T-helper 2 cell treated with Interferon-gamma antibody and Interleukin-4, amounts not matched to agents 100 ng/mL and 5 ng/mL, for 36 hours (primary cell): Measurements from ENCODE around the gene OSCAR. TPM values are rescaled to one million over a fixed set of nuclear protein-coding genes. Genes with fewer than 3 reads are reported as not detected.
"Not testable (repeated sequence)": the region's sequence is repeated elsewhere in the genome, so short reads cannot be mapped to it uniquely, and the experiment has no call there.

ENCODE experiments used
- intact Hi-C: fragments of 100-400 bp; cut with micrococcal nuclease; formaldehyde crosslinking; loops from one replicate; pipeline ENCODE4 v1.15.1; 2023
- total RNA-seq: library from RNA; stranded (reverse); gene quantifications from 2 replicates; pipeline ENCODE4 v1.2.3, GENCODE V29; 2022

Gene OSCAR
- total RNA-seq, 1 donor from 2014 or later = not detected

DNA sequence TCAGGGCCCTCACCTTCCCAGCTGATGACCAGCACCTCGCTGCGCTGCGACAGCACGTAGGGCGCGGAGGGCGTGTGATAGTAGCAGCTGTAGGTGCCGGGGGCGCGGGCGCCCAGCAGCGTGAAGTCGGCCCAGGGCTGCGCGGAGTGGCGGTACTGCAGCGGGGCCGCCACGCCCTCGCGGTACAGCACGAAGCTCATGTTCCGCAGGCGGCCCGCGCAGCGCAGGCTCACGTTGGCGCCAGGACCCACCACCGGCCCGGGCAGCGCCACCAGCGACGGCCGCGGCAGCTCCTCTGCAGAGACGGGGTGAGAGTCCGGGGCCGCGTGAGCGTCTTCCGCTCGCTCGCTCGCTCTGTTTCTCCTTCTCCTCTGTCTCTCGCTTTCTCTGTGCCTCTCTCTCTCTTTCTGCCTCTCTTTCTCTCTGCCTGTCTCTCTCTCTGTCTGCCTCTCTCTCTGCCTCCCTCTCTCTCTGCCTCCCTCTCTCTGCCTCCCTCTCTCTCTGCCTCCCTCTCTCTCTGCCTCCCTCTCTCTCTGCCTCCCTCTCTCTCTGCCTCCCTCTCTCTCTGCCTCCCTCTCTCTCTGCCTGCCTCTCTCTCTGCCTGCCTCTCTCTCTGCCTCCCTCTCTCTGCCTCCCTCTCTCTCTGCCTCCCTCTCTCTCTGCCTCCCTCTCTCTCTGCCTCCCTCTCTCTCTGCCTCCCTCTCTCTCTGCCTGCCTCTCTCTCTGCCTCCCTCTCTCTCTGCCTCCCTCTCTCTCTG is 4.6 kb downstream of the OSCAR start:
- intact Hi-C loops = not testable (repeated sequence)

DNA sequence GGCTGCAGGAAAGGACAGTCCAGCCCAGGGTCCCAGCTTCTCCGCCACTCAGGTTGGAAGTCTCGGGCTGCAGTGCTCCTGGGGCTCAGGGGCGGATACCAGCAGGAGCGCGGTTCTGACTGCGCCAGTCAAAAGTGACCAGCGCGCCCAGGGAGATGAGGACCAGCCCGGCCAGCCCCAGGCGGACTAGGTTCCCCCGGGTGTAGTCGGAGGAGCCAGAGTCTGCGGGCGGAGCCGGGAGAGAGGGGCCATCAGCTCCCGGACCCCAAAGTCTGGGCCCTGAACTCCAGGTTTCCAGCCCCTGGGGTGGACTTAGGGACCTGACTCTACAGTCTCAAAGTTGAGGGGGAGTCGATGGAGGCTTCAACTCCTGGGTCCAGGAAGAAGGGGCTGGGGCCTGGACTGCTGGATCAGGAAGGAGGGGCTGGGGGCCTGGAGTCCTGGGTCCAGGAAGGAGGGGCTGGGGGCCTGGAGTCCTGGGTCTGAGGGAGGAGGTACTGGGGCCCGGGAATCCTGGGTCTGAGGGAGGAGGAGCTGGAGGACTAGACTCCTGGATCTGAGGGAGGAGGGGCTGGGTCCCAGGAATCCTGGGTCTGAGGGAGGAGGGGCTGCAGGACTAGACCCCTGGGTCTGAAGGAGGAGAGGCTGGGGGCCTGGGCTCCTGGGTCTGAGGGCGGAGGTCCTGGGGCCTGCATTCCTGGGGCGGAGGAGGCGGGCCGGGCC is 5.3 kb downstream of the OSCAR start:
- intact Hi-C loops = no loop called here

DNA sequence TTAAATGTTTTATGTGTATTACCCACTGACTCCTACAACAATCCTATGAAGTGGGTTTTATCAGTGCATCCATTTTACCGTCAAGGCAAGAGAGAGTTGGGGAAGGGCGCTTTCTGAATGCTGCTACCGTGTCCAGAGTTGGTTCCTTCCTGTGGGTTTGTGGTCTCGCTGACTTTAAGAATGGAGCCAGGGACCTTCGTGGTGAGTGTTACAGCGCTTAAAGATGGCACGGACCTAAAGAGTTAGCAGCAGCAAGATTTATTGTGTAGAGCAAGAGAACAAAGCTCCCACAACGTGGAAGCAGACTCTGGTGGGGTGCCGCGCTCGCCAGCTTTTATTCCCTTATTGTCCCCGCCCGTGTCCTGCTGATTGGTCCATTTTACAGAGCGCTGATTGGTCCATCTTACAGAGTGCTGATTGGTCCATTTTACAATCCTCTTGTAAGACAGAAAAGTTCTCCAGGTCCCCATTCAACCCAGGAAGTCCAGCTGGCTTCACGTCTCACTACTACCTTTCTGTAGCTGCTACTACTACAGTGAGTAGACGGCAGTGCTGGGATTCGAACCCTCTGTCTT is 6.1 kb downstream of the OSCAR start:
- intact Hi-C loops = no loop called here

DNA sequence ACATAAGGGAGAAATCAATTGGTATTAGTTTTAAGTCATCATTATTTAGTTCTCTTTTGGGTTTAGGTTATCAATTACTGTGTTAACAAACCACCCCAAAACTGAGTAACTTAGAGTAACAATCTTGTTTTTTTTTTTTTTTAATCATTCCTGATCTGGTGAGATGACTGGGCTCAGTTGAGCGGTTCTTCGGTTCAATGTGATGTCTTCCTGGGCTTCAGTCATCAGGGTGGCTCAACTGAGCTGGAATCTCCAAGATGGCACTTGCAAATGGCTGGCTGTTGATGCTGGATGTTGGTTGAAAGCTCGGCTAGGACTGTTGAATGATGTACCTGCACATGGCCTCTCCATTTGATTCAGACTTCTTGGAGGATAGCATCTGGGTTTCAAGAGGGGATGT is 16.2 kb downstream of the OSCAR start:
- intact Hi-C loops = no loop called here

DNA sequence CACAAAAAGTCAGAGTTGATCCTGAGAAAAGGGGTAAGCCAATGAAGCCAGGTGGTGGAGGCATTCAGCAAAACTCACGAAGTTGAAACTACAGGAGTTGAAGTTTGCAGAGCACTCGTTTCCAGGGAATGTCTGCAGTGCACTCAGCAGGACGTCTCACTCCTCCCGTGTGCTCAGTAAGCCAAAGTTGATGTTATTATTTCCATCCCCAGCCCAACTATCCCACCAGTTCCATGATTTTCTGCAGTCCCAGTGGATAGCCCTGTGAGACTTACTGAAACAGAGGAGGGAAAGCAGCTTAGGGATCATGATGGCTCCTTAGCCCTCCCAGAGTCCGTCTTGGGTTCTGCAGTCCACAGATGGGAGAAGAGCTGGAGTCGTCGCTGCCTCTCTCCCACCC is 19.6 kb downstream of the OSCAR start, which contains the start of gene TARM1:
TARM1 (minus strand) TSS at position 334 of the 400 bp plus-strand sequence; CDS start at position 309, 25 bp downstream.
- intact Hi-C loops = no loop called here

DNA sequence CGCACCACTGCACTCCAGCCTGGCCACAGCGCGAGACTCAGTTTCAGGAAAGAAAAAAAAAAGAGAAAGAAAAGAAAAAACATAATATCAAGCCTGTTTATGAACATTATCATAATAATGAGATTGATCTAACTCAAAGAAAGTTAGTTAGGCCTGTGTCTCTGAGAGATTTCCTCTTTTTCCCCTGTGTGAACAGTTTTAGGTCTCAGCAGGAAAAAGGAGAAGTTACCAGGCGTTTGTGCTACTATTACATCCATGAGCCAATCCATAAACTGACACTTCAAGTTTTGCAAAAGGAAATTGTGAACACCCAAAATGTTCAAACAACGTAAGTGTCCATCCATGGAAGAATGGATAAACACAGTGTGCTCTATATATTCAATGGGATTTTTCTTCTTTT is 23.3 kb downstream of the OSCAR start:
- intact Hi-C loops = no loop called here

DNA sequence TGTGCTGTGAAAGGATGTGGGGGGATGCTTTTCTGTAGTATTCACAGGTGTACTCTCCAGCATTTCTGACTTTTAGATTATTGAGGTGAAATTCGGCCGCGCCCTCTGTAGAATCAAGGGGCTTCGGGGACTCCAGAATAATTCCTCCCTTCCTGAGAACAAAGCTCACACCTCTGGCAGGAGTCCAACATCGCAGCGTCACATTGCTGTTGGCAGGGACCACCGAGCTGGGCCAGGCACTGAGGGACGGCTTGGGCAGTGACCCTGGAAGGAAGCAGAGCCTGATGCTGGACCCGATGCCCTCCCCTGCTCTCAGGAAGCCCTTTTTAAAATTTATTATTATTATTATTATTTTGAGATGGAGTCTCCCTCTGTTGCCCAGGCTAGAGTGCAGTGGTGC is 25.8 kb downstream of the OSCAR start:
- intact Hi-C loops = no loop called here

DNA sequence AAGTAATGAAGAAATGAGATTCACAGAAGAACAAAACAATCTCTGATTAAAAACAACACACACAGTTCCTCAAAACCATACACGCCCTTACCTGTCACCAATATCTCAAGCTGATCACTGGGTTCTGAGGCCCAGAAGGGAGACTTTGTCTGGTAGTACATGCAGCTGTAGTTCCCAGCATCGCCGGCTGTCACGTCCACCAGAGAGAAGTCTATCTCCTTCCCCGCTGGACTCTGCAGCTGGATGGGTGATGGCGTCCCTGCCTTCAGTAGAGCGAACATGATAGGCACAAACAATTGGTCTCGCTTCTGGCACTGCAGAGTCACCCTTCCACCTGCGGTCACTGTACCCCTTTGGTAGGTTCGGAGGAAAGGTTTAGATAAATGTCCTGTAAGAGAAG is 26.8 kb downstream of the OSCAR start:
- intact Hi-C loops = no loop called here

DNA sequence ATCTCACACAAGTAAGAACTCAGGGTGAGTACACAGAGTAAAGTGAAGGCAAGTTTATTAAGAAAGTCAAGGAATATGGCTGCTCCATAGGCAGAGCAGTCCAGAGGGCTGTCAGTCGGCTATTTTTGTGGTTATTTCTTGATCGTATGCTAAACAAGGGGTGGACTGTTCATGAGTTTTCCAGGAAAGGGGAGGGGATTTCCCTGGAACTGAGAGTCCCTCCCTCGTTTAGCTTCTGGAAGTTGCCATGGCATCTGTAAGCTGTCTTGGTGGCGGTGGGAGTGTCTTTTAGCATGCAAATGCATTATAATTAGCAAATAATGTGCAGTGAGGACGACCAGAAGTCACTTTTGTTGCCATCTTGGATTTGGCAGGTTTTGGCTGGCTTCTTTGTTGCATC is 31.1 kb downstream of the OSCAR start:
- intact Hi-C loops = no loop called here

DNA sequence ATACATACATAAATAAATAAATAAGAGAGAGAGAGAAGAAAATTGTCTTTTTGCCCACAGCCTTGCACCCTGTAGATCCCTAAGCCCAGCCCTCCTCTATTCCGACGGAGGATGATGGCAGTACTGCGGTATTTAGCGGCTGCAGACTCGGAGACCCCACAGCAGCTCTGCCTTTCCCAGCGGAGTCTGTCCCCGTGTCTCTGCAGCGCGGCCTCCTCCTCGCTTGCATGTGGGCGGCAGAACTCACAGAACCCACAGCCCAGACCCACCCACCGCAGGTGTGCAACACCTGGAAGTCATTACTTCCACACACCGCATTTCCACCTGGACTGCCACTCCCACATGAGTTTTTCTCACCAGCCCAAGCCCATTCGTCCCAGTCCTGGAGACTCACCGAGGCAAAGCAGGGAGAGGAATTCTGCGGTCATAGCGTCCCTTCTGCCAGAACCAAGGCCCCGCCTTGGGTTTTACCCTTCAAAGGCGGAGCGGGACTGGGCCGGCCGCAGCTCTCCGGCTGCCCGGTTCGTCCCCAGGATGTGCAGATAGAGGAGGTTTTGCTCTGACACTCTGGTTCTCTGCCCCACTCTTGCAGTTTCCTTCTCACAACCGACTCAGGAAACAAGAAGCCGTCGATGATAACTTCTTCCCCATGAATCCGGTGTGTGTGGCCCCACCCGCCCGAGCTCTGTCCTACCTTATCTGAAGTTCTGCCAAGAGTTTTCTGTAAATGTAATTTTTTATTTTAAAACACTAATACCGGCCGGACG is 37.1 kb downstream of the OSCAR start, which contains the start of gene VSTM1:
VSTM1 (minus strand) TSS at position 548 of the 767 bp plus-strand sequence; CDS start at position 428, 120 bp downstream.
- intact Hi-C loops = no loop called here

DNA sequence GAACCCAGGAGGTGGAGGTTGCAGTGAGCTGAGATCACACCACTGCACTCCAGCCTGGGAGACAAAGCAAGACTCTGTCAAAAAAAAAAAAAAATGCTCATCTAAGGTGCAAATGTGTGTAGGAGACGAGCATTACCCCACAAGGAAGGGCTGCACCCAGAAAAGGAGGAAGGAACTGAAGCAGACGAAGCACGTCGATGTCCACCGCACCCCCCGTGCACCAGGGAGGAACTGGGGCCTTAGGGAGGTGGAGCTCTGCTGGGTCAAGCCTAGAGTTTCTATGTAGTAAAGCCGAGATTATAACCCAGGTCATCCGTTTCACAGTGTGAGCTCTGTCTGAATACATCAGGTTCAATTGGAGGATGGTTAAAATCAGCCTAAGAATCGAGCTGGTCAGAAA is 38.0 kb downstream of the OSCAR start:
- intact Hi-C loops = no loop called here

DNA sequence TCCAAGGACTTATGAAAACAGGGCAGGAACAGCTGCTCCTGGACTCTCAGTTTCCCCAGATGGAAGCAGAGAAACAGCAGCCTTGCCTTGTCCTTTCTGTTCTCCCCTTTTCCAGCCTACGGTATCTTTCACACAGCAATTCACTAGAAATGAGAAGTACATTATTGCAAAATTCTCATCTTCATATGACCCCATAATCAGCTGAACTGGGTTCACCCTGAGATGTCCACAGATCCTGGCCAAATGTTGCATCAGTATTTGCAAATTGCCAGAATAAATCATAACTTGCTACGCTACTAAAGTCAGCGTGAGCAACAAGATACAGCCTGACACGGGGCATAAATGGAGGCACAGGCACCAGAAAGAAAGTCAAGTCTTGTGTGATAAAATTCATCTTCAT is 53.0 kb downstream of the OSCAR start:
- intact Hi-C loops = no loop called here

DNA sequence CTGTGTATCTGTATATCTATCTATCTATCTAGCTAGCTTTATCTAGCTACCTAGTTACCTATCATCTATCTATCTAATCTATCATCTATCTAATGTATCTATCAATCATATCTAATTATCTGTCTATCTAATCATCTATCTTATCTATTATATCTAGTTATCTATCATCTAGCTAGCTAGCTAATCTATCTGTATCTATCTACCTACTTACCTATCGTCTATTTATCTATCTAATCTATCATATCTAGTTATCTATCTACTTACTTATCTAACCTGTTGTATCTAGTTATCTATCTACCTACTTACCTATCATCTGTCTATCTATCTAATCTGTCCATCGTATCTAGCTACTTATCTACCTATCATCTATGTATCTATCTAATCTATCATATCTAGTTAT is 54.8 kb downstream of the OSCAR start:
- intact Hi-C loops = no loop called here

Other genes with a start within 250 kb of the OSCAR start
- gene MYADM, start 232.9 kb downstream of the OSCAR start, total RNA-seq = 122 and 124 TPM in 2 replicates
- 0.50 TPM in 1 of 2 replicates, not detected in the other for gene PRKCG, start 218.6 kb downstream of the OSCAR start, total RNA-seq
- not detected in 2 replicates for gene CACNG7, start 191.5 kb downstream of the OSCAR start, total RNA-seq
- not detected in 2 replicates for gene CACNG8, start 137.9 kb downstream of the OSCAR start, total RNA-seq
- gene CACNG6, start 109.2 kb downstream of the OSCAR start, total RNA-seq = not detected in 2 replicates
- gene VSTM1, start 36.9 kb downstream of the OSCAR start, total RNA-seq = not detected in 2 replicates
- not detected in 2 replicates for gene TARM1, start 19.4 kb downstream of the OSCAR start, total RNA-seq
- 109 and 114 TPM in 2 replicates for gene NDUFA3, start 2.1 kb upstream of the OSCAR start, total RNA-seq
- gene TFPT, start 14.9 kb upstream of the OSCAR start, total RNA-seq = 32.0 and 38.2 TPM in 2 replicates
- 71.3 and 75.9 TPM in 2 replicates for gene PRPF31, start 15.0 kb upstream of the OSCAR start, total RNA-seq
- 61.0 and 61.1 TPM in 2 replicates for gene CNOT3, start 37.0 kb upstream of the OSCAR start, total RNA-seq
- 6.4 and 7.0 TPM in 2 replicates for gene LENG1, start 58.9 kb upstream of the OSCAR start, total RNA-seq
- 3.5 and 3.9 TPM in 2 replicates for gene TMC4, start 72.4 kb upstream of the OSCAR start, total RNA-seq
- 107 and 115 TPM in 2 replicates for gene MBOAT7, start 88.8 kb upstream of the OSCAR start, total RNA-seq
- gene TSEN34, start 90.5 kb upstream of the OSCAR start, total RNA-seq = 7.3 and 8.9 TPM in 2 replicates
- gene RPS9, start 100.1 kb upstream of the OSCAR start, total RNA-seq = 1,209 and 1,241 TPM in 2 replicates
- 0.14 and 0.61 TPM in 2 replicates for gene LILRB3, start 122.2 kb upstream of the OSCAR start, total RNA-seq
- gene LILRA6, start 142.0 kb upstream of the OSCAR start, total RNA-seq = 0.20 TPM in 1 of 2 replicates, not detected in the other
- gene LILRB5, start 156.5 kb upstream of the OSCAR start, total RNA-seq = not detected in 2 replicates
- not detected in 2 replicates for gene LILRB2, start 180.3 kb upstream of the OSCAR start, total RNA-seq
- not detected in 2 replicates for gene LILRA5, start 212.4 kb upstream of the OSCAR start, total RNA-seq
- gene LILRA4, start 238.4 kb upstream of the OSCAR start, total RNA-seq = not detected in 2 replicates